BLaER1 treated with 17β-estradiol and CSF1 and Interleukin-3, amounts not matched to agents 10 nM and 100 nM (cell line): ENCODE data around the gene SACM1L.

Source experiments
- H3K27ac ChIP-seq, 11 experiments: shearing (Covaris generic); formaldehyde crosslinking; 2 replicates each; pipeline ENCODE4 v1.8.1; 2022
- H3K27me3 ChIP-seq, 11 experiments: shearing (Covaris generic); formaldehyde crosslinking; 2 replicates each; pipeline ENCODE4 v1.8.1; 2022
- H3K36me3 ChIP-seq, 11 experiments: shearing (Covaris generic); formaldehyde crosslinking; 2 replicates each; pipeline ENCODE4 v1.8.1; 2022
- H3K4me1 ChIP-seq, 10 experiments: shearing (Covaris generic); formaldehyde crosslinking; 2 replicates each; pipeline ENCODE4 v1.8.1; 2022
- H3K4me2 ChIP-seq, 11 experiments: shearing (Covaris generic); formaldehyde crosslinking; 2 replicates each; pipeline ENCODE4 v1.8.1; 2022
- H3K4me3 ChIP-seq, 10 experiments: shearing (Covaris generic); formaldehyde crosslinking; 2 replicates each; pipeline ENCODE4 v1.8.1; 2022
- H3K9ac ChIP-seq, 11 experiments: shearing (Covaris generic); formaldehyde crosslinking; 2 replicates each; pipeline ENCODE4 v1.8.1; 2022
- H3K9me3 ChIP-seq, 11 experiments: shearing (Covaris generic); formaldehyde crosslinking; replicated peaks in 1 of 11; 2 replicates each; pipeline ENCODE4 v1.8.1; 2022
- H4K20me1 ChIP-seq, 11 experiments: shearing (Covaris generic); formaldehyde crosslinking; 2 replicates each; pipeline ENCODE4 v1.8.1; 2022
- Cebpa-rat ChIP-seq, 11 experiments: shearing (Covaris generic); IDR thresholded peaks; 2 replicates each; pipeline ENCODE4 v1.8.1; 2022

SACM1L gene

GRCh38 chr3:45688882-45689786, at the start of gene SACM1L:
Gene SACM1L (plus strand): TSS chr3:45689396. CDS start chr3:45689466, 70 bp downstream.
- H3K27me3 ChIP-seq: no peaks in the 10 kb centered on the region
- peaks cover 13 to 27% (median 21%) of the 10 kb centered on the region in 11 experiments; a peak in 19 of 22 replicates for H3K36me3 ChIP-seq
- peaks cover 27 to 48% (median 43%) of the 10 kb centered on the region in 11 experiments; a peak in 19 of 22 replicates for H4K20me1 ChIP-seq
- H3K9me3 ChIP-seq: no peaks in the 10 kb centered on the region
- H3K9ac ChIP-seq: peak within 1 kb of the TSS; percentile 87 to 96 (median 93)
- peaks cover 40 to 52% (median 44%) of the 10 kb centered on the region in 10 experiments for H3K4me1 ChIP-seq
- H3K27ac ChIP-seq: peak within 1 kb of the TSS; percentile 73 to 94 (median 89)
- peak in 5 of 11 experiments; percentile 8 to 52 (median 37); a peak in 2 of 22 replicates for TF ChIP-seq Cebpa-rat (IDR thresholded peaks at IDR 0.05)
- peak within 1 kb of the TSS; percentile 67 to 98 (median 86) for H3K4me3 ChIP-seq
- peak within 1 kb of the TSS; percentile 85 to 99 (median 95) for H3K4me2 ChIP-seq

- H3K4me2 ChIP-seq: peak overlapping the region; percentile 36 to 78 (median 67)
- peaks cover 16 to 89% (median 71%) of the 10 kb centered on the region in 11 experiments; a peak in 20 of 22 replicates for H4K20me1 ChIP-seq
- H3K27ac ChIP-seq: peak overlapping the region; percentile 12 to 64 (median 45); a peak in 17 of 22 replicates
- H3K9me3 ChIP-seq: peaks cover 0 to 10% (median 8%) of the 10 kb centered on the region in 11 experiments; a peak in 7 of 22 replicates
- no peak for TF ChIP-seq Cebpa-rat (IDR thresholded peaks at IDR 0.05)
- no peak overlapping the region; a peak in 1 of 20 replicates for H3K4me3 ChIP-seq
- H3K9ac ChIP-seq: no peak overlapping the region; a peak in 1 of 22 replicates
- H3K4me1 ChIP-seq: peaks cover 21 to 66% (median 57%) of the 10 kb centered on the region in 10 experiments
- H3K36me3 ChIP-seq: peaks cover 42 to 98% (median 90%) of the 10 kb centered on the region in 11 experiments
- no peaks in the 10 kb centered on the region for H3K27me3 ChIP-seq
Observed at GRCh38 chr3:45640091-45640507, 49.1 kb upstream of the SACM1L start.

GRCh38 chr3:45640724-45641361, 48.4 kb upstream of the SACM1L start:
- H3K36me3 ChIP-seq: peaks cover 41 to 98% (median 90%) of the 10 kb centered on the region in 11 experiments
- TF ChIP-seq Cebpa-rat (IDR thresholded peaks at IDR 0.05): no peak
- H3K9ac ChIP-seq: no peak overlapping the region
- peak overlapping the region in 9 of 11 experiments; percentile 12 to 64 (median 52); a peak in 15 of 22 replicates for H3K27ac ChIP-seq
- H3K4me3 ChIP-seq: no peak overlapping the region
- H3K4me2 ChIP-seq: peak overlapping the region in 8 of 11 experiments; percentile 63 to 78 (median 68); a peak in 14 of 22 replicates
- H3K27me3 ChIP-seq: no peaks in the 10 kb centered on the region
- peaks cover 0 to 10% (median 8%) of the 10 kb centered on the region in 11 experiments; a peak in 7 of 22 replicates for H3K9me3 ChIP-seq
- peaks cover 21 to 73% (median 64%) of the 10 kb centered on the region in 10 experiments for H3K4me1 ChIP-seq
- H4K20me1 ChIP-seq: peaks cover 23 to 89% (median 74%) of the 10 kb centered on the region in 11 experiments; a peak in 20 of 22 replicates

- H3K9me3 ChIP-seq: peaks cover 0 to 10% (median 6%) of the 10 kb centered on the region in 11 experiments; a peak in 7 of 22 replicates
- H3K36me3 ChIP-seq: peaks cover 32 to 98% (median 89%) of the 10 kb centered on the region in 11 experiments
- H3K4me3 ChIP-seq: no peak overlapping the region
- H3K27me3 ChIP-seq: no peaks in the 10 kb centered on the region
- H3K9ac ChIP-seq: no peak overlapping the region
- H4K20me1 ChIP-seq: peaks cover 23 to 94% (median 70%) of the 10 kb centered on the region in 11 experiments; a peak in 20 of 22 replicates
- peaks cover 21 to 83% (median 73%) of the 10 kb centered on the region in 10 experiments for H3K4me1 ChIP-seq
- no peak overlapping the region for H3K27ac ChIP-seq
- no peak for TF ChIP-seq Cebpa-rat (IDR thresholded peaks at IDR 0.05)
- peak overlapping the region in 4 of 11 experiments; percentile 80 to 92 (median 84); a peak in 7 of 22 replicates for H3K4me2 ChIP-seq
Observed at GRCh38 chr3:45641756-45642155, 47.4 kb upstream of the SACM1L start.

GRCh38 chr3:45642731-45643152, 46.5 kb upstream of the SACM1L start:
- no peak for TF ChIP-seq Cebpa-rat (IDR thresholded peaks at IDR 0.05)
- Histone ChIP-seq H4K20me1 (peaks cover 23 to 94% (median 69%) of the 10 kb centered on the region in 11 experiments; a peak in 20 of 22 replicates), H3K27ac (peak overlapping the region in 4 of 11 experiments; percentile 57 to 94 (median 86); a peak in 6 of 22 replicates), H3K4me3 (no peak overlapping the region), H3K9me3 (peaks cover 0 to 10% (median 6%) of the 10 kb centered on the region in 11 experiments; a peak in 16 of 22 replicates), H3K27me3 (no peaks in the 10 kb centered on the region), H3K4me2 (peak overlapping the region in 4 of 11 experiments; percentile 80 to 92 (median 84); a peak in 7 of 22 replicates), H3K4me1 (peaks cover 21 to 92% (median 83%) of the 10 kb centered on the region in 10 experiments), H3K36me3 (peaks cover 22 to 98% (median 89%) of the 10 kb centered on the region in 11 experiments), H3K9ac (peak overlapping the region in 3 of 11 experiments; percentile 23 to 51 (median 36); a peak in 4 of 22 replicates)

GRCh38 chr3:45644063-45644790, 45.0 kb upstream of the SACM1L start:
- no peak for TF ChIP-seq Cebpa-rat (IDR thresholded peaks at IDR 0.05)
- Histone ChIP-seq H3K4me1 (peaks cover 13 to 97% (median 78%) of the 10 kb centered on the region in 10 experiments), H4K20me1 (peaks cover 23 to 81% (median 63%) of the 10 kb centered on the region in 11 experiments; a peak in 19 of 22 replicates), H3K36me3 (peaks cover 8 to 95% (median 89%) of the 10 kb centered on the region in 11 experiments; a peak in 19 of 22 replicates), H3K4me2 (peak overlapping the region in 8 of 11 experiments; percentile 9 to 92 (median 81); a peak in 14 of 22 replicates), H3K27me3 (no peaks in the 10 kb centered on the region), H3K9me3 (peaks cover 0 to 22% (median 21%) of the 10 kb centered on the region in 11 experiments; a peak in 17 of 22 replicates), H3K27ac (peak overlapping the region in 10 of 11 experiments; percentile 25 to 94 (median 74); a peak in 18 of 22 replicates), H3K4me3 (no peak overlapping the region), H3K9ac (peak overlapping the region in 5 of 11 experiments; percentile 11 to 72 (median 51); a peak in 5 of 22 replicates)

GRCh38 chr3:45644791-45645201, 44.4 kb upstream of the SACM1L start:
- Histone ChIP-seq H3K36me3 (peaks cover 8 to 91% (median 86%) of the 10 kb centered on the region in 11 experiments; a peak in 19 of 22 replicates), H3K4me2 (peak overlapping the region in 8 of 11 experiments; percentile 9 to 92 (median 81); a peak in 14 of 22 replicates), H4K20me1 (peaks cover 22 to 75% (median 57%) of the 10 kb centered on the region in 11 experiments; a peak in 19 of 22 replicates), H3K4me3 (peak overlapping the region in 1 of 10 experiments; percentile 21; a peak in 1 of 20 replicates), H3K27me3 (no peaks in the 10 kb centered on the region), H3K4me1 (peaks cover 8 to 91% (median 73%) of the 10 kb centered on the region in 10 experiments), H3K9me3 (peaks cover 0 to 26% (median 24%) of the 10 kb centered on the region in 11 experiments; a peak in 17 of 22 replicates), H3K9ac (peak overlapping the region in 5 of 11 experiments; percentile 11 to 72 (median 51); a peak in 5 of 22 replicates), H3K27ac (peak overlapping the region in 10 of 11 experiments; percentile 25 to 94 (median 74); a peak in 18 of 22 replicates)
- no peak for TF ChIP-seq Cebpa-rat (IDR thresholded peaks at IDR 0.05)
